Left kidney (tissue), 2 donors: ENCODE data around the gene ALDH3B2. TPM values are rescaled to one million over a fixed set of nuclear protein-coding genes. Genes with fewer than 3 reads are reported as not detected.
"Not testable (repeated sequence)": the region's sequence is repeated elsewhere in the genome, so short reads cannot be mapped to it uniquely, and the experiment has no call there.

Experiments
- DNase-seq: peaks from one replicate; pipeline ENCODE4 v3.0.0-alpha.2; 2013
- polyA plus RNA-seq: library from polyadenylated mRNA; unstranded; fragments of 120-200 nt; gene quantifications from one replicate; pipeline ENCODE4 v1.2.1, GENCODE V29; 2013; ENCODE audit not compliant: insufficient read length

Gene ALDH3B2
- polyA plus RNA-seq, 1 donor: 2.8 TPM

GRCh38 chr11:67662142-67662834 lies 12.1 kb downstream of the ALDH3B2 start:
- DNase-seq: no peak

- not testable (repeated sequence) for DNase-seq
Observed at GRCh38 chr11:67660752-67661151, 13.7 kb downstream of the ALDH3B2 start.

- DNase-seq: not testable (repeated sequence)
Observed at GRCh38 chr11:67659651-67660165, 14.7 kb downstream of the ALDH3B2 start.

- DNase-seq: no peak
Observed at GRCh38 chr11:67657300-67657699, 17.1 kb downstream of the ALDH3B2 start.

- no peak for DNase-seq
Observed at GRCh38 chr11:67656278-67656922, 18.0 kb downstream of the ALDH3B2 start.

- DNase-seq: no peak
Observed at GRCh38 chr11:67654225-67654624, 20.2 kb downstream of the ALDH3B2 start.

- no peak for DNase-seq
Observed at GRCh38 chr11:67652965-67653845, 21.2 kb downstream of the ALDH3B2 start.

GRCh38 chr11:67651976-67652781 lies 22.2 kb downstream of the ALDH3B2 start:
- DNase-seq: no peak

- no peak for DNase-seq
Observed at GRCh38 chr11:67649634-67650510, 24.6 kb downstream of the ALDH3B2 start.

- DNase-seq: no peak
Observed at GRCh38 chr11:67648796-67649613, 25.4 kb downstream of the ALDH3B2 start.

GRCh38 chr11:67648140-67648795 lies 26.2 kb downstream of the ALDH3B2 start:
- no peak for DNase-seq

GRCh38 chr11:67647471-67647870 lies 27.0 kb downstream of the ALDH3B2 start:
- no peak for DNase-seq

- DNase-seq: no peak
Observed at GRCh38 chr11:67646535-67647336, 27.7 kb downstream of the ALDH3B2 start.

- DNase-seq: no peak
Observed at GRCh38 chr11:67645521-67646461, 28.6 kb downstream of the ALDH3B2 start.

GRCh38 chr11:67644472-67645418 lies 29.7 kb downstream of the ALDH3B2 start:
- DNase-seq: no peak

GRCh38 chr11:67644042-67644441 lies 30.4 kb downstream of the ALDH3B2 start:
- DNase-seq: no peak
